AG08395 (cell line): ENCODE data around the gene CANT1.
"Not testable (repeated sequence)": the region's sequence is repeated elsewhere in the genome, so short reads cannot be mapped to it uniquely, and the experiment has no call there.

Experiments
- DNase-seq: peaks from one replicate; pipeline ENCODE4 v3.0.0; 2012; ENCODE audit warnings: mixed read lengths, low spot score

Gene CANT1

GRCh38 chr17:79043191-79043930 is 33.8 kb upstream of the CANT1 start:
- DNase-seq, result no peak

- no peak for DNase-seq
Observed at GRCh38 chr17:79042421-79043190, 33.0 kb upstream of the CANT1 start.

- DNase-seq, result no peak
Observed at GRCh38 chr17:79041723-79042420, 32.3 kb upstream of the CANT1 start.

- no peak for DNase-seq
Observed at GRCh38 chr17:79041041-79041570, 31.5 kb upstream of the CANT1 start.

GRCh38 chr17:79039886-79040285 is 30.3 kb upstream of the CANT1 start:
- DNase-seq, result no peak

GRCh38 chr17:79039171-79039570 is 29.6 kb upstream of the CANT1 start:
- DNase-seq, result no peak

GRCh38 chr17:79038545-79039135 is 29.1 kb upstream of the CANT1 start:
- DNase-seq, result peak; percentile 95

GRCh38 chr17:79036596-79036995 is 27.0 kb upstream of the CANT1 start:
- DNase-seq, result peak; percentile 90

- no peak for DNase-seq
Observed at GRCh38 chr17:79036181-79036580, 26.6 kb upstream of the CANT1 start.

- no peak for DNase-seq
Observed at GRCh38 chr17:79035686-79036085, 26.1 kb upstream of the CANT1 start.

GRCh38 chr17:79034931-79035485 is 25.4 kb upstream of the CANT1 start:
- DNase-seq, result no peak

GRCh38 chr17:79033741-79034501 is 24.4 kb upstream of the CANT1 start:
- DNase-seq, result no peak

- DNase-seq, result no peak
Observed at GRCh38 chr17:79033046-79033616, 23.6 kb upstream of the CANT1 start.

GRCh38 chr17:79031996-79032875 is 22.7 kb upstream of the CANT1 start:
- DNase-seq, result no peak

GRCh38 chr17:79030636-79031035 is 21.1 kb upstream of the CANT1 start:
- not testable (repeated sequence) for DNase-seq

- DNase-seq, result no peak
Observed at GRCh38 chr17:79029327-79030009, 19.9 kb upstream of the CANT1 start.

GRCh38 chr17:79028496-79029326 is 19.1 kb upstream of the CANT1 start:
- DNase-seq, result no peak

- no peak for DNase-seq
Observed at GRCh38 chr17:79027925-79028491, 18.4 kb upstream of the CANT1 start.
